Kidney tubule cell (primary cell): ENCODE results near the gene ADPRHL1.

Experiments used
- DNase-seq: peaks from one replicate; pipeline ENCODE4 v3.0.0-alpha.2; 2018; ENCODE audit warnings: low spot score

Gene ADPRHL1

DNA sequence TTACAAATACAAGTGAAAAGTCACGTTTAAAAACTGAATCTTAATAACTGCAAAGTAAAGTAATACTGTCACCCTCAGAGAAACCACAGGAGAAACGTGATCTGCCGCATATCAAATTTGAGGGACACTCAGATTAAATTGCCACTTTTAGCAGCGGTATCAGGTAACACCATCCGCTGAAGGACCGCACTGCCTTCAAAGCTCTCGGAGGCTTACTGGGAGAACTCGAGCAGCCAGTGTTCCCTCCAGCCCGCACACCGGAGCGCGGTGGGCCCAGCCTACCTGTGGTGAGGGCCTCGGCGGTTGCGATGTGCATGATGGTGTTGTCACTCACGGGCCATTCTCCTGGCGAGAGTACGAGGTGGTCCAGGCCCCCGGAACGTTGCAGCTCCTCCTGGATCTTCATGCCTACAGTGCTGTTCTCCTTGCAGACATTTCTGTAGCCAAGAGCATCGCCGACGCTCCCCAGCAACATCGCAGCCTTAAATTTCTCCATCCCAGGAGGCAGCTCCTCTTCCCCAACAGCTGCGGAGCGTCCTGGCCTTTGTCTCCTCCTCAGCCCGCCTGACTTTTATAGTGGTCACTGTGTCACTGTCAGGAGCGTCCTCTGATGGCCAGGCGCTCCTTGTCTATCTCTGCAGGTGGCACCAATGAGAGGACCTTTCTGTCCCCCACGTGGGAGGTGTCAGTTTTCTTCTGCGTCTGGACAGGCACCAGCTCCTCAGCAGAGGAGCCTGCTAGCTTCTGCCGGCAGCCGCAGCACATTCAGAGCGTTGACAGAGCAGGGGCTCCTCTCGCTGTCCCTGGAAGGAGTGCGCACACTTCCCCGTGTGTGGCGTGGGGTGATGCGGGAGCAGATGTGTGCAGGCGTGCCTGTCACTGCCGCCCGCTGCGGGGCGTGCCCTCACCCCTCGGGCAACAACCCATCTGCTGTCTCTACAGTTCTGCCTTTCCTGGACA lies at the start of gene ADPRHL1:
ADPRHL1 (minus strand) TSS at position 547 of the 960 bp plus-strand sequence; CDS start at position 496, 51 bp downstream.
- DNase-seq = no peak

GRCh38 chr13:113502686-113503085 lies 49.4 kb upstream of the ADPRHL1 start:
- no peak for DNase-seq

DNA sequence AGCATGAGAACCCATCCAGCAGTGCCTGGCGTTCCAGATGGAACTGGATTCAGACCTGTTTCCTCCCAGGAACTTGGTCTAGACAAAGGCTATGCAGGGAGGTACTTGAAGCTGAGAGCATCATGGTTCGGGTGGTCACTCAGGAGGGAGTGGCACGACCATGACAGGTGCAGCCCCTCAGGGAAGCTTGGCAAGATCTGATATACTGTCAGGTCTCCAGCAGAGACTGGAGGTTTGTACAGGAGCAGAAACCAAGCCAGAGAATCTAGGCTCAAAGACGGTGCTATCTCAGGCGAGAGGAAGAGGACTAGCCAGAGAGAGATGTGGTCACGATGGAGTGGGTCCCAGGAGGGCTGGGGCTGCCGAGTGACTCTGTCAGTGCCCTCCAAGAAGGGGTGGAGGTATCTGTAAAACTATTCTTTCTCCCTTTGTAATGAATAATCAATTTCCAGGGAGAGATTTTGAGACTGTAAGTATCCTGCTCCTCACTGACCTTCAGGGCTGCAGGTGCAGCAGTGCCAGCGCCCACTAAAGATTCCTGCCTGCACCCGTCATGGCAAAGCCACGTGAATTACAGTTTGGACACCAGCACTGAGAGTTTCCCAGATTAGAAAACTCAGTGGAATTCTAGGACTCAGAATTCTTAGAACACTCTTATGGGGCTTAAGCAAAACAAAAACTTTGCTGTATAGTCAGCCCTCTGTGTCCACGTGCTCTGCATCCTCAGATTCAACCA lies 47.4 kb upstream of the ADPRHL1 start:
- no peak for DNase-seq

DNA sequence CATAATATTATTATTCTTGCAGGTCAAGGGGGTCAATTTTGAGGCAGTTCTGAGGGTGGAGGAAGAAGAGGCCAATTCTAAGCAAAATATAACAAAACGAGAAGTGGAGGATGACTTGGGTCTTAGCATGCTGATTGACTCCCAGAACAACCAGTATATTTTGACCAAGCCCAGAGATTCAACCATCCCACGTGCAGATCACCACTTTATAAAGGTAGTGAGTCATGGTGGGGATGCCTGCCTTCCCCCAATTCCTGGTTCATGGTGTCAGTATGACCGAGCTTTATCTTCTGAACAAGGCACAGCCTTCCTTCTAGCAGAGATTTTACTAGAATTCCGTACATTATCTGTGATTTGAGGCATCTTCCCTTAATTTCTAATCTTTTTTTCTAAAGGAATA lies 46.6 kb upstream of the ADPRHL1 start:
- DNase-seq = no peak

DNA sequence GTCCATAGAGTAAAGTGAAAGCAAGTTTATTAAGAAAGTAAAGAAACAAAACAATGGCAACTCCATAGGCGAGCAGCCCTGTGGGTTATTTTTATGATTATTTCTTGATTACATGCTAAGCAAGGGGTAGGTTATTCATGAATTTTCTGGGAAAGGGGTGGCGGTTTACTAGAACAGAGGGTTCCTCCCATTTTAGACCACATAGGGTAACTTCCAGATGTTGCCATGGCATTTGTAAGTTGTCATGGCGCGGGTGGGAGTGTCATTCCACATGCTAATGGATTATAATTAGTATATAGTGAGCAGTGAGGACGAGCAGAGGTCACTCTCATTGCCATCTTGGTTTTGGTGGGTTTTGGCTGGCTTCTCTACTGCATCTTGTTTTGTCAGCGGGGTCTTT lies 45.6 kb upstream of the ADPRHL1 start:
- DNase-seq = no peak

DNA sequence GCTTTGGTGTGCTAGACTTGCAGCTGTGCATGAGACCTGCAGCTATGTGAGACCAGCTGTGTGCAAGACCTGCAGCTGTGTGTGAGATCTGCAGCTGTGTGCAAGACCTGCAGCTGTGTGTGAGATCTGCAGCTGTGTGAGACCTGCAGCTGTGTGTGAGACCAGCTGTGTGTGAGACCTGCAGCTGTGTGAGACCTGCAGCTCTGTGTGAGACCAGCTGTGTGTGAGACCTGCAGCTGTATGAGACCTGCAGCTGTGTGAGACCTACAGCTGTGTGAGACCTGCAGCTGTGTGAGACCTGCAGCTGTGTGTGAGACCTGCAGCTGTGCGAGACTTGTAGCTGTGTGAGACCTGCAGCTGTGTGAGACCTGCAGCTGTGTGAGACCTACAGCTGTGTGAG lies 43.9 kb upstream of the ADPRHL1 start:
- DNase-seq = no peak

GRCh38 chr13:113495494-113496210 lies 42.4 kb upstream of the ADPRHL1 start:
- peak; percentile 12 for DNase-seq

GRCh38 chr13:113493315-113493951 lies 40.1 kb upstream of the ADPRHL1 start:
- peak; percentile 91 for DNase-seq

GRCh38 chr13:113491982-113492381 lies 38.7 kb upstream of the ADPRHL1 start:
- no peak for DNase-seq

GRCh38 chr13:113491418-113491883 lies 38.2 kb upstream of the ADPRHL1 start:
- peak; percentile 40 for DNase-seq

DNA sequence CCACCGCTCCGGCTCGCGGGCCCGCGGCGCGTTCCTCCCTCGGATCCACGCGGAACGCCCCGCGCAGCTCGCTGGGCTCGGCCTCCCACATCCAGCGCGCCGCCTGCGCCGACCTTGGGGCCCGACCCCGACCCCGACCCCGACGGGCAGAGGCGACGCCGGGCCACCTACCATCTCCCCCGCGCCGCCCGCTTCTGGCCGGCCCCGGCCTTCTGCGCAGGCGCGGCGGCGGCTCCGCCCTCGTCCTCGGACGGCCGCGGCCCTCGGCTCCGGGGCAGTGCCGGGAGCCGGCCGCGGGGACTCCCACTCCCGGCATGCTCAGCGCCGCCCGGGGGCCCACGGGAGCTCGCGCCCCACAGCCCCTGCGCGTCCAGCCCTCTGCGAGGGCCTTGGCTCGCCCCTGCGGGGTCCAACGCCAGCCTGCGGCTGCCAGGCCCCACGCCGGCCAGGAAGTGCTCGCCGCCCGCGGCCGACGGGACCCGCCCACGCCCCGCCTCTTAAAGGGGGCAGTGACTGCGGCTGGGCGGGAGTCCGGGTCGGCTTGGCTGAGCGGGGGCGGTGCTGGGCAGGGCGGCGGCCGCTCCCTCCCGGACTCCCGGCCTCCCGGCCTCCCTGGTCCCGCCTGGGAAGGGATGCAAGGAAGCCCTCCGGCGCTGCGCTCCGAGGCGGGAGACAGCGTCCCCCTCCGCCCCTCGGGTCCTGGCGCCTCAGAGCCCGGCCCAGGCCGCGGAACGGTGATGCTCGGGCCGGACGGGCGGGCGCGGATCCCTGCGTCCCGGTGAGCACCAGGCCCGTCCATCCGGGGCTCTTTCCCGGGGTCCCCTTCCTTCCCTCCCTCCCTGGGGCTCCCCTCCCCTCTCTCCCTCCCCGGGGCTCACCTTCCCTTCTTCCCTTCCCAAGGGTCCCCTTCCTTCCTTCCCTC lies 37.5 kb upstream of the ADPRHL1 start, which contains the start of gene DCUN1D2:
DCUN1D2 (minus strand) TSS at position 216 of the 922 bp plus-strand sequence; CDS start at position 174, 42 bp downstream.
- peak; percentile 97 for DNase-seq

- DNase-seq = peak; percentile 77
Observed at GRCh38 chr13:113489549-113490495, 36.5 kb upstream of the ADPRHL1 start.

GRCh38 chr13:113489171-113489548 lies 35.9 kb upstream of the ADPRHL1 start:
- DNase-seq = no peak

- no peak for DNase-seq
Observed at GRCh38 chr13:113488283-113488682, 35.0 kb upstream of the ADPRHL1 start.

GRCh38 chr13:113486698-113487097 lies 33.4 kb upstream of the ADPRHL1 start:
- no peak for DNase-seq

- DNase-seq = no peak
Observed at GRCh38 chr13:113485545-113485944, 32.3 kb upstream of the ADPRHL1 start.

GRCh38 chr13:113483504-113484293 lies 30.4 kb upstream of the ADPRHL1 start:
- DNase-seq = peak; percentile 39

- DNase-seq = no peak
Observed at GRCh38 chr13:113483081-113483480, 29.8 kb upstream of the ADPRHL1 start.
